Fibroblast of the aortic adventitia (primary cell): ENCODE data around the gene ZNHIT1. TPM values are rescaled to one million over a fixed set of nuclear protein-coding genes. Genes with fewer than 3 reads are reported as not detected.

ENCODE experiments used
- DNase-seq: peaks from one replicate; pipeline ENCODE4 v3.0.0-alpha.2; 2010; ENCODE audit warnings: low read depth
- H3K4me3 ChIP-seq: 2 replicates; pipeline ENCODE4 v1.5.1; 2011; ENCODE audit warnings: low read depth, mild to moderate bottlenecking, control low read depth, low read length, moderate library complexity
- small RNA-seq: library from RNA; depleted of rRNA; stranded (forward); fragments of <200 nt; gene quantifications from one replicate; pipeline ENCODE3, GENCODE V24; 2012
- total RNA-seq: library from RNA; depleted of rRNA; stranded (reverse); fragments of >200 nt; gene quantifications from 2 replicates; pipeline ENCODE4 v1.2.3, GENCODE V29; 2012; ENCODE audit warnings: low replicate concordance
- TF ChIP-seq, protein P1 (sequence below): IDR thresholded peaks from 2 replicates; pipeline ENCODE4 v1.5.1; 2011; ENCODE audit warnings: mild to moderate bottlenecking, low read length, control low read depth, inconsistent platforms; ENCODE audit not compliant: insufficient read depth

The ZNHIT1 gene
- total RNA-seq, 1 donor: 75.6 TPM

DNA sequence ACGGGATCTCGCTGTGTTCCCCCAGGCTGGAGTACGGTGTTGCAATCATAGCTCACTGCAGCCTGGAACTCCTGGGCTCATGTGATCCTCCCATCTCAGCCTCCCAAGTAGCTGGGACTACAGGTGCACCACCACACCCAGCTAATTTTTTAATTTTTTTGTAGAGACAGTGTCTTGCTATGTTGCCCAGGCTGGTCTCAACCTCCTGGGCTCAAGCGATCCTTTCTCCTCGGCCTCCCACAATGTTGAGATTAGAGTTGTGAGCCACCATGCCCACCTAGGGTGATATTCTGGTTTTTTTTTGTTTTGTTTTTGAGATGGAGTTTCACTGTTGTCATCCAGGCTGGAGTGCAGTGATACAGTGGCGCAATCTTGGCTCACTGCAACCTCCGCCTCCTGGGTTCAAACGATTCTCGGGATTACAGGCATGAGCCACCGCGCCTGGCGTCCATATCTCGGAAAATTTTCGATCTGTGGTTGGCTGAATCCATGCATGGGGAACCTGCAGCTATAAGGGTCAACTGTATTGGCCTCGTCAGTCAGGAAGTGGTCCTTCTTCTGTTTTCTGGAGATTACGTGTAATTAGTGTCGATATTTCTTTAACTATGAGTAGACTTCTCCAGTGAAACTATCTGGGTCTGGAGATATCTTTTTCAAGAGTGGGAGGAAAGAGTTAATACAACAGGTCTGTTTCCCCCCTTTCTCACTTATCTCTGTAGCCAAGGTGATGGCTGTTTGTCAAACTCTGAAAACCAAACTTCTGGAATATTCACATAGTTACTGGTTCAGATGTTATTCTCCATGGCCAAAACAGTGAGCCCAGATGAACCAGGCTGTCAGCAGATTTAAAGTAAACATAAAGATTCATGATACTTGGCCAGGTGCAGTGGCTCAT is 47.9 kb downstream of the ZNHIT1 start:
- no peak overlapping the region for H3K4me3 ChIP-seq
- TF ChIP-seq, protein P1, sequence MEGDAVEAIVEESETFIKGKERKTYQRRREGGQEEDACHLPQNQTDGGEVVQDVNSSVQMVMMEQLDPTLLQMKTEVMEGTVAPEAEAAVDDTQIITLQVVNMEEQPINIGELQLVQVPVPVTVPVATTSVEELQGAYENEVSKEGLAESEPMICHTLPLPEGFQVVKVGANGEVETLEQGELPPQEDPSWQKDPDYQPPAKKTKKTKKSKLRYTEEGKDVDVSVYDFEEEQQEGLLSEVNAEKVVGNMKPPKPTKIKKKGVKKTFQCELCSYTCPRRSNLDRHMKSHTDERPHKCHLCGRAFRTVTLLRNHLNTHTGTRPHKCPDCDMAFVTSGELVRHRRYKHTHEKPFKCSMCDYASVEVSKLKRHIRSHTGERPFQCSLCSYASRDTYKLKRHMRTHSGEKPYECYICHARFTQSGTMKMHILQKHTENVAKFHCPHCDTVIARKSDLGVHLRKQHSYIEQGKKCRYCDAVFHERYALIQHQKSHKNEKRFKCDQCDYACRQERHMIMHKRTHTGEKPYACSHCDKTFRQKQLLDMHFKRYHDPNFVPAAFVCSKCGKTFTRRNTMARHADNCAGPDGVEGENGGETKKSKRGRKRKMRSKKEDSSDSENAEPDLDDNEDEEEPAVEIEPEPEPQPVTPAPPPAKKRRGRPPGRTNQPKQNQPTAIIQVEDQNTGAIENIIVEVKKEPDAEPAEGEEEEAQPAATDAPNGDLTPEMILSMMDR: no peak
- no peak for DNase-seq

- no peak overlapping the region for H3K4me3 ChIP-seq
- DNase-seq: no peak
- TF ChIP-seq, protein P1: no peak
Measured at GRCh38 chr7:101269664-101270063, 51.7 kb downstream of the ZNHIT1 start.

GRCh38 chr7:101271021-101271420 is 53.1 kb downstream of the ZNHIT1 start:
- H3K4me3 ChIP-seq: no peak overlapping the region
- TF ChIP-seq, protein P1: no peak
- no peak for DNase-seq

- TF ChIP-seq, protein P1: no peak
- no peak overlapping the region for H3K4me3 ChIP-seq
- DNase-seq: no peak
Measured at GRCh38 chr7:101273206-101273605, 55.2 kb downstream of the ZNHIT1 start.

Small RNA genes within 50 kb of the gene (small RNA-seq; reads per million reads assigned to genes)
- gene RNU6-1104P: not detected

Other genes with a start within 250 kb of the ZNHIT1 start
- not detected in 2 replicates for gene MUC12, start 248.6 kb upstream of the ZNHIT1 start, total RNA-seq
- gene MUC17, start 198.1 kb upstream of the ZNHIT1 start, total RNA-seq: not detected in 2 replicates
- 10.0 and 17.2 TPM in 2 replicates for gene TRIM56, start 132.7 kb upstream of the ZNHIT1 start, total RNA-seq
- 23.1 and 341 TPM in 2 replicates for gene SERPINE1, start 91.1 kb upstream of the ZNHIT1 start, total RNA-seq
- gene AP1S1, start 63.7 kb upstream of the ZNHIT1 start, total RNA-seq: 34.9 and 77.5 TPM in 2 replicates
- not detected in 2 replicates for gene VGF, start 52.6 kb upstream of the ZNHIT1 start, total RNA-seq
- not detected in 2 replicates for gene NAT16, start 37.9 kb upstream of the ZNHIT1 start, total RNA-seq
- gene MOGAT3, start 17.1 kb upstream of the ZNHIT1 start, total RNA-seq: not detected in 2 replicates
- gene PLOD3, start 584 bp upstream of the ZNHIT1 start, total RNA-seq: 31.3 and 45.5 TPM in 2 replicates
- 3.0 TPM in 2 replicates for gene CLDN15, start 19.6 kb downstream of the ZNHIT1 start, total RNA-seq
- gene FIS1, start 26.9 kb downstream of the ZNHIT1 start, total RNA-seq: 90.5 and 123 TPM in 2 replicates
- gene IFT22, start 103.6 kb downstream of the ZNHIT1 start, total RNA-seq: 38.1 and 57.7 TPM in 2 replicates
- gene COL26A1, start 144.7 kb downstream of the ZNHIT1 start, total RNA-seq: not detected in 2 replicates